IMR-90 (cell line): ENCODE results near the gene SYTL1. TPM values are rescaled to one million over a fixed set of nuclear protein-coding genes. Genes with fewer than 3 reads are reported as not detected.

Experiments
- ATAC-seq: fragments of 200-7000 bp; cut with Tn5 transposase; 2 replicates; pipeline ENCODE4 v1.9.1; 2020; ENCODE audit warnings: low read depth, mild to moderate bottlenecking, moderate library complexity
- BruUV-seq: library from RNA; stranded (reverse); fragments of 400-500 nt; replicated peaks from 2 replicates; lab custom pipeline; 2021; lab: Mats Ljungman, UMichigan
- CTCF ChIA-PET: fragments of 300-600 bp; formaldehyde crosslinking; extraction: SDS; loops from one replicate; lab custom pipeline; 2021; ENCODE audit warnings: antibody characterized with exemption; lab: Yijun Ruan, JAX
- POLR2A ChIA-PET: fragments of 300-600 bp; sonication (Branson Sonifier 250); formaldehyde crosslinking; loops from one replicate; lab custom pipeline; 2022; ENCODE audit warnings: antibody characterized with exemption; ENCODE audit not compliant: unreplicated experiment; lab: Charles Lee
- DNase-seq: peaks from one replicate; pipeline ENCODE4 v3.0.0; 2013
- H2AFZ ChIP-seq: replicated peaks from 2 replicates; pipeline ENCODE3; 2013; ENCODE audit warnings: low read length, mild to moderate bottlenecking; ENCODE audit not compliant: poor library complexity
- H2AK5ac ChIP-seq: 2 replicates; pipeline ENCODE4 v1.6.1; 2013; ENCODE audit warnings: low read depth, low read length, inconsistent platforms
- H2AK9ac ChIP-seq: replicated peaks from 2 replicates; pipeline ENCODE3; 2013; ENCODE audit warnings: mild to moderate bottlenecking, low read depth, low read length, moderate library complexity; ENCODE audit not compliant: poor library complexity
- H2BK120ac ChIP-seq: 2 replicates; pipeline ENCODE4 v1.6.1; 2013; ENCODE audit warnings: low read depth, low read length, inconsistent platforms
- H2BK15ac ChIP-seq: 3 replicates; pipeline ENCODE4 v1.6.1; 2013; ENCODE audit warnings: low read depth, low read length, inconsistent platforms
- H2BK20ac ChIP-seq: 2 replicates; pipeline ENCODE4 v1.6.1; 2013; ENCODE audit warnings: low read depth, mild to moderate bottlenecking, inconsistent platforms, low read length, moderate library complexity
- H2BK5ac ChIP-seq: 2 replicates; pipeline ENCODE4 v1.6.1; 2013; ENCODE audit warnings: mild to moderate bottlenecking, low read depth, low read length, inconsistent platforms; ENCODE audit not compliant: poor library complexity, severe bottlenecking
- H3K14ac ChIP-seq: replicated peaks from 2 replicates; pipeline ENCODE4 v1.6.1; 2013; ENCODE audit warnings: low read depth, low read length, inconsistent platforms
- H3K18ac ChIP-seq: 2 replicates; pipeline ENCODE4 v1.6.1; 2013; ENCODE audit warnings: low read depth, low read length, control low read depth
- H3K23ac ChIP-seq: 2 replicates; pipeline ENCODE4 v1.6.1; 2013; ENCODE audit warnings: low read depth, low read length, inconsistent platforms
- H3K27ac ChIP-seq: 2 replicates; pipeline ENCODE4 v1.5.1; 2013; ENCODE audit warnings: mild to moderate bottlenecking, control low read depth, low read length; ENCODE audit not compliant: insufficient read depth
- H3K27me3 ChIP-seq: 2 replicates; pipeline ENCODE4 v1.6.1; 2013; ENCODE audit warnings: low read length; ENCODE audit not compliant: control insufficient read depth, insufficient read depth
- H3K36me3 ChIP-seq: 2 replicates; pipeline ENCODE4 v1.6.1; 2013; ENCODE audit warnings: low read length, mixed read lengths; ENCODE audit not compliant: control insufficient read depth, insufficient read depth
- H3K4ac ChIP-seq: 2 replicates; pipeline ENCODE4 v1.6.1; 2013; ENCODE audit warnings: low read depth, low read length, inconsistent platforms
- H3K4me1 ChIP-seq: 2 replicates; pipeline ENCODE4 v1.6.1; 2013; ENCODE audit warnings: low read length, mixed read lengths; ENCODE audit not compliant: control insufficient read depth, insufficient read depth
- H3K4me2 ChIP-seq: 2 replicates; pipeline ENCODE4 v1.6.1; 2013; ENCODE audit warnings: low read depth, mild to moderate bottlenecking, control low read depth, low read length, moderate library complexity
- H3K4me3 ChIP-seq: 2 replicates; pipeline ENCODE4 v1.5.1; 2013; ENCODE audit warnings: low read depth, mild to moderate bottlenecking, control low read depth, low read length, moderate library complexity; ENCODE audit not compliant: insufficient read depth
- H3K56ac ChIP-seq: 2 replicates; pipeline ENCODE4 v1.6.1; 2013; ENCODE audit warnings: low read length, inconsistent platforms; ENCODE audit not compliant: insufficient read depth; ENCODE audit errors: extremely low read depth
- H3K79me1 ChIP-seq, 2 experiments: 2 replicates each; pipeline ENCODE4 v1.6.1; 2013; ENCODE audit warnings: low read length in 2 of 2, inconsistent platforms in 1 of 2, low read depth in 1 of 2
- H3K9ac ChIP-seq: 2 replicates; pipeline ENCODE4 v1.6.1; 2013; ENCODE audit warnings: low read depth, low read length, control low read depth
- H3K9me1 ChIP-seq: 2 replicates; pipeline ENCODE4 v1.6.1; 2013; ENCODE audit warnings: low read length, inconsistent platforms; ENCODE audit not compliant: insufficient read depth
- H3K9me3 ChIP-seq: 2 replicates; pipeline ENCODE4 v1.6.1; 2013; ENCODE audit warnings: low read length; ENCODE audit not compliant: control insufficient read depth, insufficient read depth
- H4K20me1 ChIP-seq: 2 replicates; pipeline ENCODE4 v1.6.1; 2013; ENCODE audit warnings: low read length, inconsistent platforms; ENCODE audit not compliant: insufficient read depth
- H4K5ac ChIP-seq: 2 replicates; pipeline ENCODE4 v1.6.1; 2013; ENCODE audit warnings: mild to moderate bottlenecking, low read depth, low read length, control low read depth
- H4K8ac ChIP-seq, 2 experiments: 2 replicates each; pipeline ENCODE4 v1.6.1; 2013; ENCODE audit warnings: low read depth in 2 of 2, low read length in 2 of 2, control low read depth in 1 of 2, inconsistent platforms in 1 of 2
- H4K91ac ChIP-seq: 2 replicates; pipeline ENCODE4 v1.6.1; 2013; ENCODE audit warnings: low read depth, low read length, inconsistent platforms; ENCODE audit not compliant: insufficient read depth
- RAD21 ChIP-seq: IDR thresholded peaks from 2 replicates; pipeline ENCODE4 v1.6.1; 2012; ENCODE audit warnings: low read length, improper control_type of control experiment
- RCOR1 ChIP-seq: IDR thresholded peaks from 2 replicates; pipeline ENCODE4 v1.6.1; 2012; ENCODE audit warnings: mild to moderate bottlenecking, low read length, improper control_type of control experiment; ENCODE audit not compliant: insufficient replicate concordance
- WGBS, 2 experiments: methylation state at CpG; one replicate each; pipeline versions ENCODE4 v1.1.5 to v1.1.7; 2013; ENCODE audit warnings: missing lambda C conversion rate in 2 of 2; ENCODE audit not compliant: insufficient read length in 1 of 2; ENCODE audit errors: extremely low coverage in 2 of 2; 5-methylcytosine and 5-hydroxymethylcytosine counted together
- dilution Hi-C: fragments of 300-500 bp; cut with HindIII; formaldehyde crosslinking; loops from one replicate; pipeline ENCODE4 v1.14.3; 2018; ENCODE audit warnings: low sequenced_read_pairs; ENCODE audit not compliant: unreplicated experiment
- in situ Hi-C: fragments of 300-500 bp; cut with MboI; formaldehyde crosslinking; loops from 3 replicates; pipeline ENCODE4 v1.14.3; 2019; ENCODE audit warnings: low sequenced_read_pairs, inconsistent platforms, mixed read lengths
- intact Hi-C: fragments of 100-400 bp; cut with micrococcal nuclease; formaldehyde crosslinking; loops from 2 replicates; pipeline ENCODE4 v1.10.0; 2022
- polyA plus RNA-seq, 3 experiments: library from polyadenylated mRNA; depleted of rRNA; stranded (reverse); fragments of >200 nt; gene quantifications; 2 replicates each; pipeline ENCODE4 v1.2.3, GENCODE V29; 2012; ENCODE audit warnings: low replicate concordance in 1 of 3
- total RNA-seq: library from RNA; depleted of rRNA; stranded (reverse); fragments of >200 nt; gene quantifications from 2 replicates; pipeline ENCODE4 v1.2.3, GENCODE V29; 2012

SYTL1 gene
- total and polyA plus RNA-seq, 2 of the 4 experiments (the other 2 are of a cell fraction): 0.18 to 1.0 TPM

- Histone ChIP-seq H3K27ac (no peak overlapping the region), H4K91ac (no peak overlapping the region), H2BK120ac (no peak overlapping the region), H2AFZ (no peak overlapping the region), H3K27me3 (no peaks in the 10 kb centered on the region), H3K36me3 (no peaks in the 10 kb centered on the region), H3K4me2 (no peak overlapping the region), H2AK5ac (no peak overlapping the region), H3K4ac (no peak overlapping the region), H3K9ac (no peak overlapping the region), H2BK20ac (no peak overlapping the region), H2BK15ac (no peak overlapping the region), H3K14ac (no peak overlapping the region), H4K8ac (no peak overlapping the region), H3K23ac (no peak overlapping the region), H3K9me3 (no peaks in the 10 kb centered on the region), H3K4me1 (no peaks in the 10 kb centered on the region; the same call in 1 of the 2 replicates), H2BK5ac (no peak overlapping the region), H2AK9ac (no peak overlapping the region), H3K56ac (no peak overlapping the region), H4K5ac (no peak overlapping the region), H3K79me1 (no peaks in the 10 kb centered on the region), H3K18ac (no peak overlapping the region), H3K4me3 (no peak overlapping the region), H3K9me1 (0 out of 2 replicates have a peak, but pooled peaks cover 3% of the 10 kb centered on the region), H4K20me1 (no peaks in the 10 kb centered on the region)
- no peak for DNase-seq
- no CpG with 5 or more reads among the region's 5 CpGs for WGBS, 2 experiments
- dilution Hi-C loops: no loop called here
- intact Hi-C loops: no loop called here
- BruUV-seq: no TSS peak
- ChIA-PET POLR2A (no interaction called here), CTCF (interaction anchor here (1.3 kb wide), 1 partner anchor 20 kb away, joined by 3 read pairs; no protein-coding TSS in a partner anchor)
- in situ Hi-C loops: no loop called here
- TF ChIP-seq RCOR1: no peak
- no peak for TF ChIP-seq RAD21
- ATAC-seq: no peak
Observed at GRCh38 chr1:27316860-27317259, 25.0 kb upstream of the SYTL1 start.
